Stimulated activated CD8-positive, alpha-beta memory T cell treated with anti-CD3 and anti-CD28 coated beads, Interleukin-12 subunit alpha, Interleukin-12 subunit beta, amount 100 ng/mL, for 24 hours (primary cell): ENCODE results near the gene SECISBP2.
"Not testable (repeated sequence)": the region's sequence is repeated elsewhere in the genome, so short reads cannot be mapped to it uniquely, and the experiment has no call there.

ENCODE experiments used
- DNase-seq: peaks from one replicate; pipeline ENCODE4 v3.0.0-alpha.2; 2020; ENCODE audit errors: extremely low read depth

Gene SECISBP2

GRCh38 chr9:89366711-89367110 lies 48.4 kb downstream of the SECISBP2 start:
- DNase-seq = no peak

- no peak for DNase-seq
Observed at GRCh38 chr9:89367281-89367680, 49.0 kb downstream of the SECISBP2 start.

- no peak for DNase-seq
Observed at GRCh38 chr9:89367726-89368437, 49.6 kb downstream of the SECISBP2 start.

- no peak for DNase-seq
Observed at GRCh38 chr9:89368550-89368949, 50.2 kb downstream of the SECISBP2 start.

GRCh38 chr9:89368978-89369377 lies 50.7 kb downstream of the SECISBP2 start:
- no peak for DNase-seq

GRCh38 chr9:89370593-89370992 lies 52.3 kb downstream of the SECISBP2 start:
- DNase-seq = no peak

- DNase-seq = not testable (repeated sequence)
Observed at GRCh38 chr9:89371791-89372190, 53.5 kb downstream of the SECISBP2 start.

GRCh38 chr9:89372230-89372816 lies 54.0 kb downstream of the SECISBP2 start:
- DNase-seq = no peak

GRCh38 chr9:89372979-89373378 lies 54.7 kb downstream of the SECISBP2 start:
- no peak for DNase-seq

- no peak for DNase-seq
Observed at GRCh38 chr9:89374176-89374575, 55.9 kb downstream of the SECISBP2 start.

GRCh38 chr9:89375191-89375760 lies 57.0 kb downstream of the SECISBP2 start:
- DNase-seq = no peak

GRCh38 chr9:89376286-89376685 lies 58.0 kb downstream of the SECISBP2 start:
- DNase-seq = no peak

GRCh38 chr9:89376741-89377351 lies 58.5 kb downstream of the SECISBP2 start:
- no peak for DNase-seq

GRCh38 chr9:89377411-89377810 lies 59.1 kb downstream of the SECISBP2 start:
- no peak for DNase-seq

GRCh38 chr9:89378541-89378940 lies 60.2 kb downstream of the SECISBP2 start:
- no peak for DNase-seq

GRCh38 chr9:89379031-89379430 lies 60.7 kb downstream of the SECISBP2 start:
- no peak for DNase-seq

GRCh38 chr9:89379508-89380115 lies 61.3 kb downstream of the SECISBP2 start:
- DNase-seq = no peak

- DNase-seq = no peak
Observed at GRCh38 chr9:89380437-89381307, 62.4 kb downstream of the SECISBP2 start.

- no peak for DNase-seq
Observed at GRCh38 chr9:89381308-89381609, 63.0 kb downstream of the SECISBP2 start.

- DNase-seq = no peak
Observed at GRCh38 chr9:89382026-89382986, 64.0 kb downstream of the SECISBP2 start.
